Fibroblast of lung (primary cell): Measurements from ENCODE around the gene NRAP.

ENCODE experiments used
- CTCF ChIP-seq, 2 donors: IDR thresholded peaks in 1 of 2; conservative IDR thresholded peaks in 1 of 2; 1 replicate in 1 of 2; 2 replicates in 1 of 2; pipeline ENCODE4 v1.5.1; 2011 to 2012; ENCODE audit warnings: low read length in 2 of 2, control low read depth in 1 of 2, inconsistent platforms in 1 of 2, low read depth in 1 of 2, mild to moderate bottlenecking in 1 of 2
- EZH2 ChIP-seq: IDR thresholded peaks from 2 replicates; pipeline ENCODE4 v1.5.1; 2012; ENCODE audit warnings: low read length, control low read depth, mild to moderate bottlenecking; ENCODE audit errors: missing control alignments

DNA sequence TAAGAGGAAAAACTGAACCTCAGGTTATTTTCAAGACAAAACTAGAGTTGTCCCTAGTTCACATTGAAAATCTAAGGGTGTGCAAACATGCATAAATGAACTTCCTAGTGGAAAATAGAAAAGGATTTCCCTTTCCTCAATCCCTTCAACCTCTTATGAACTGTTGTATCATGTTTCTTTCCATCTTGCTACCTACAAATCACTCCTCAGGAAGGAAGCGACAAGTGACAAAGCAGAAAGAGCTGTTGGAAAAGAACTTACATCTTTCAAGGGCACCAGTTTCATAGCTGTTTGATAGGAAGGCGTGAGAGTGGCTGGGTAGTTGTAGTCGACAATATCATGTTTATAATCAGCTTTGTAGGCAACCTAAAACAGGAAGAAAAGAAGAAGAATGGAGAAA is 23.9 kb downstream of the NRAP start:
- TF ChIP-seq EZH2 (no peak), CTCF (conservative IDR thresholded peaks at IDR 0.05 in 1 of 2, IDR thresholded peaks at IDR 0.05 in 1 of 2; ENCODE audit: low read depth in 1 of 2, low read length in 2 of 2) (no peak)
